ENCODE measurements around the gene DPYD.
A peak's percentile ranks its signal among the peaks of the same experiment; 100 is the strongest.

Gene DPYD

DNA sequence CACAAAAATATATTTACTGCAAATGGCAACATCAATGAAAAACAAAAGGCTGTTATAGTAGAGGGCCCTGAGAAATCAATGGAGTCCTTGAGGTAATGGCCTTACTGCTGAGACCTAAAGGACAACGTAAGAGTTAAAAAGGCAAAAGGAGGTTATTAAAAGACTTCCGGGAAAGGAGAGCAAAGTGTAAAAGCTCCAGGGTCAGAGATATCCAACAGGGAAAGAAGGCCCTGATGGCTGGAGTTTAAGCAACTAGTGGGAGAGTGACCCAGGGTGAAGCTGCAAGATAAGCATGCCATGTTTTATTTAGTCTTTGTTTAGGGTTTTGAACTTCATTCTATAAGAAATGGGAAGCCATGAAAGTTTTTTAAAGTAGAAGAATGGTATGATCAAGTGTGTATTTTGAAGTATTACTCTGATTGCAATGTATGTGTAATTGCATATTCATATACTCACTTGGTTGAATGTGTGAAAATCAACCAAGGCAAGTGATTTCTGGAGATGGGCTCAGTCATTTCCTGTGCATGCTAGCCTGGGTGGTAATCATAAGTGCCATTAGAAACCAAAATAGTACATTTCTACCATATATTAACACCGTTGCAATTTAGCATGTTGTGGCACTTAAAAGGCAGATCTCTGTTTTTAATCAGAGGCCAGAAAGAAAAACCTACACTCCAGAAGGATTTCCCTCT, 5.3 kb upstream of the DPYD start:
- Histone ChIP-seq H2AFZ (ENCODE audit: low read length) (peak overlapping the region; percentile 83; the same call in 1 of the 2 replicates), H3K9me3 (ENCODE audit: insufficient read depth, low read depth, low read length) (no peaks in the 10 kb centered on the region), H3K9me2 (replicated peaks; ENCODE audit: low read depth, low read length) (no peaks in the 10 kb centered on the region), H3F3A (ENCODE audit: low read depth) (peaks cover under 1% of the 10 kb centered on the region; the same call in 1 of the 2 replicates), H3K36me3 (ENCODE audit: insufficient read depth, low read length) (no peaks in the 10 kb centered on the region), H3K9ac (ENCODE audit: low read depth, low read length, poor library complexity, severe bottlenecking) (no peak overlapping the region), H3K79me2 (ENCODE audit: insufficient read depth, low read length) (no peaks in the 10 kb centered on the region), H3K27me3 (ENCODE audit: insufficient read depth, low read length, poor library complexity, severe bottlenecking) (no peaks in the 10 kb centered on the region), H3K4me1 (ENCODE audit: insufficient read depth, low read length, poor library complexity, severe bottlenecking) (peaks cover 19% of the 10 kb centered on the region), H3K4me2 (ENCODE audit: low read depth, low read length, poor library complexity, severe bottlenecking) (no peak overlapping the region), H3K4me3 (ENCODE audit: low read length, poor library complexity, severe bottlenecking) (no peak overlapping the region), H4K20me1 (ENCODE audit: insufficient read depth, low read length, poor library complexity, severe bottlenecking) (no peaks in the 10 kb centered on the region)
- TF ChIP-seq, protein P1, sequence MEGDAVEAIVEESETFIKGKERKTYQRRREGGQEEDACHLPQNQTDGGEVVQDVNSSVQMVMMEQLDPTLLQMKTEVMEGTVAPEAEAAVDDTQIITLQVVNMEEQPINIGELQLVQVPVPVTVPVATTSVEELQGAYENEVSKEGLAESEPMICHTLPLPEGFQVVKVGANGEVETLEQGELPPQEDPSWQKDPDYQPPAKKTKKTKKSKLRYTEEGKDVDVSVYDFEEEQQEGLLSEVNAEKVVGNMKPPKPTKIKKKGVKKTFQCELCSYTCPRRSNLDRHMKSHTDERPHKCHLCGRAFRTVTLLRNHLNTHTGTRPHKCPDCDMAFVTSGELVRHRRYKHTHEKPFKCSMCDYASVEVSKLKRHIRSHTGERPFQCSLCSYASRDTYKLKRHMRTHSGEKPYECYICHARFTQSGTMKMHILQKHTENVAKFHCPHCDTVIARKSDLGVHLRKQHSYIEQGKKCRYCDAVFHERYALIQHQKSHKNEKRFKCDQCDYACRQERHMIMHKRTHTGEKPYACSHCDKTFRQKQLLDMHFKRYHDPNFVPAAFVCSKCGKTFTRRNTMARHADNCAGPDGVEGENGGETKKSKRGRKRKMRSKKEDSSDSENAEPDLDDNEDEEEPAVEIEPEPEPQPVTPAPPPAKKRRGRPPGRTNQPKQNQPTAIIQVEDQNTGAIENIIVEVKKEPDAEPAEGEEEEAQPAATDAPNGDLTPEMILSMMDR (conservative IDR thresholded peaks at IDR 0.05; ENCODE audit: low read length) = no peak
- TF ChIP-seq EZH2phosphoT487 (IDR thresholded peaks at IDR 0.05; ENCODE audit: borderline replicate concordance) = no peak

DNA sequence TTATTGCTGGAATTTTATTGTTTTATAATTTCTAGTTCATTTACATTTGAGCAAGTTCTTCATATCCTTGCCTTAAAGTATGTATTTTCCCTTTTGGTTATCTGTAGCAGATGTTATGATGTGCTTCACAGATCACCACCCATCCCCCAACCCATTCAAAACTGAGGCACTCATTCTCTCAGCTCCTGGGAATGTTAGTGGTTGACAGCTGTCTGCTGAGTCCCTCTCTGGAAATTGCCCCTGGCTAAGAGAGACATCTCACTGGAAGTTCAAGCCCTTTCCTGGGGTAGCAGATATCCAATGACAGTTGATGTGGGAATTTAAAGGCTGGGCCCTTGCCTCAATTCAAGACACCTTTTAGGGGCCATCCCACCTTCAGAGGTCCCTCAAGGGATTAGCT, 4.3 kb upstream of the DPYD start:
- H3K9ac ChIP-seq (ENCODE audit: low read depth, low read length, poor library complexity, severe bottlenecking) = peak overlapping the region; percentile 9
- H2AFZ ChIP-seq (ENCODE audit: low read length) = peak overlapping the region; percentile 83
- peaks cover 5% of the 10 kb centered on the region for H3K79me2 ChIP-seq (ENCODE audit: insufficient read depth, low read length)
- no peaks in the 10 kb centered on the region for H3K9me2 ChIP-seq (replicated peaks; ENCODE audit: low read depth, low read length)
- H3K4me3 ChIP-seq (ENCODE audit: low read length, poor library complexity, severe bottlenecking) = no peak overlapping the region
- no peaks in the 10 kb centered on the region for H3K36me3 ChIP-seq (ENCODE audit: insufficient read depth, low read length)
- H3K9me3 ChIP-seq (ENCODE audit: insufficient read depth, low read depth, low read length) = no peaks in the 10 kb centered on the region
- H3F3A ChIP-seq (ENCODE audit: low read depth) = 0 out of 2 replicates have a peak, but pooled peaks cover 2% of the 10 kb centered on the region
- no peaks in the 10 kb centered on the region for H3K27me3 ChIP-seq (ENCODE audit: insufficient read depth, low read length, poor library complexity, severe bottlenecking)
- H3K4me2 ChIP-seq (ENCODE audit: low read depth, low read length, poor library complexity, severe bottlenecking) = no peak overlapping the region
- TF ChIP-seq, protein P1 (conservative IDR thresholded peaks at IDR 0.05; ENCODE audit: low read length) = no peak
- no peak for TF ChIP-seq EZH2phosphoT487 (IDR thresholded peaks at IDR 0.05; ENCODE audit: borderline replicate concordance)
- peaks cover 19% of the 10 kb centered on the region for H3K4me1 ChIP-seq (ENCODE audit: insufficient read depth, low read length, poor library complexity, severe bottlenecking)
- H4K20me1 ChIP-seq (ENCODE audit: insufficient read depth, low read length, poor library complexity, severe bottlenecking) = no peaks in the 10 kb centered on the region

DNA sequence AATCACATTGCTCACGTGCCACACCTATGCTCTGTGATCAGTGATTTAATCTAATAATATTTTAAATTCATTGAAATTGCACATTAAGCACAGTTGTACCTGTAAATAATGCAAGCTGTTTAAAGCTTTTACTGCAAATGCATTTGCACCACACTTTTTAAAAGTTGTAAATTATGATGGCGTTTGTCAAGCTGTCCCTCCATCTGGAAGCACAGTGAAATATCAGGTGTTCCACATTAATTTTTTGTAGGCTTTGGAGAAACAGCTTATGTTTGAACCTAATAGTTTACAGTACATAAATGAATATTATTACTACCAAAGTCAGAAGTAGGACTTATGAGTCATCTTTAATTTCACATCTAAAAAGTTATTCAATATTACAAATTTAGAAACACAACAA, 3.0 kb upstream of the DPYD start:
- TF ChIP-seq, protein P1 (conservative IDR thresholded peaks at IDR 0.05; ENCODE audit: low read length) = no peak
- TF ChIP-seq EZH2phosphoT487 (IDR thresholded peaks at IDR 0.05; ENCODE audit: borderline replicate concordance) = no peak

More for the DNA sequence above, 3.0 kb upstream of the DPYD start:
- Histone ChIP-seq H3K36me3 (ENCODE audit: insufficient read depth, low read length) (no peaks in the 10 kb centered on the region), H3K9me3 (ENCODE audit: insufficient read depth, low read depth, low read length) (no peaks in the 10 kb centered on the region), H3K4me1 (ENCODE audit: insufficient read depth, low read length, poor library complexity, severe bottlenecking) (peaks cover 20% of the 10 kb centered on the region), H2AFZ (ENCODE audit: low read length) (no peak overlapping the region), H3K79me2 (ENCODE audit: insufficient read depth, low read length) (peaks cover 18% of the 10 kb centered on the region), H3K27me3 (ENCODE audit: insufficient read depth, low read length, poor library complexity, severe bottlenecking) (no peaks in the 10 kb centered on the region), H3K9ac (ENCODE audit: low read depth, low read length, poor library complexity, severe bottlenecking) (no peak overlapping the region), H3K9me2 (replicated peaks; ENCODE audit: low read depth, low read length) (no peaks in the 10 kb centered on the region), H4K20me1 (ENCODE audit: insufficient read depth, low read length, poor library complexity, severe bottlenecking) (no peaks in the 10 kb centered on the region), H3K4me2 (ENCODE audit: low read depth, low read length, poor library complexity, severe bottlenecking) (no peak overlapping the region), H3F3A (ENCODE audit: low read depth) (0 out of 2 replicates have a peak, but pooled peaks cover 2% of the 10 kb centered on the region), H3K4me3 (ENCODE audit: low read length, poor library complexity, severe bottlenecking) (no peak overlapping the region)

Data from Loucy (cell line).